AG20443 (cell line): ENCODE results near the gene C9orf72.
A peak's percentile ranks its signal among the peaks of the same experiment; 100 is the strongest.
"Not testable (repeated sequence)": the region's sequence is repeated elsewhere in the genome, so short reads cannot be mapped to it uniquely, and the experiment has no call there.

Experiments used
- DNase-seq: peaks from one replicate; pipeline ENCODE4 v3.0.0; 2012; ENCODE audit warnings: low spot score, mixed read lengths

Gene C9orf72, protein sequence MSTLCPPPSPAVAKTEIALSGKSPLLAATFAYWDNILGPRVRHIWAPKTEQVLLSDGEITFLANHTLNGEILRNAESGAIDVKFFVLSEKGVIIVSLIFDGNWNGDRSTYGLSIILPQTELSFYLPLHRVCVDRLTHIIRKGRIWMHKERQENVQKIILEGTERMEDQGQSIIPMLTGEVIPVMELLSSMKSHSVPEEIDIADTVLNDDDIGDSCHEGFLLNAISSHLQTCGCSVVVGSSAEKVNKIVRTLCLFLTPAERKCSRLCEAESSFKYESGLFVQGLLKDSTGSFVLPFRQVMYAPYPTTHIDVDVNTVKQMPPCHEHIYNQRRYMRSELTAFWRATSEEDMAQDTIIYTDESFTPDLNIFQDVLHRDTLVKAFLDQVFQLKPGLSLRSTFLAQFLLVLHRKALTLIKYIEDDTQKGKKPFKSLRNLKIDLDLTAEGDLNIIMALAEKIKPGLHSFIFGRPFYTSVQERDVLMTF

DNA sequence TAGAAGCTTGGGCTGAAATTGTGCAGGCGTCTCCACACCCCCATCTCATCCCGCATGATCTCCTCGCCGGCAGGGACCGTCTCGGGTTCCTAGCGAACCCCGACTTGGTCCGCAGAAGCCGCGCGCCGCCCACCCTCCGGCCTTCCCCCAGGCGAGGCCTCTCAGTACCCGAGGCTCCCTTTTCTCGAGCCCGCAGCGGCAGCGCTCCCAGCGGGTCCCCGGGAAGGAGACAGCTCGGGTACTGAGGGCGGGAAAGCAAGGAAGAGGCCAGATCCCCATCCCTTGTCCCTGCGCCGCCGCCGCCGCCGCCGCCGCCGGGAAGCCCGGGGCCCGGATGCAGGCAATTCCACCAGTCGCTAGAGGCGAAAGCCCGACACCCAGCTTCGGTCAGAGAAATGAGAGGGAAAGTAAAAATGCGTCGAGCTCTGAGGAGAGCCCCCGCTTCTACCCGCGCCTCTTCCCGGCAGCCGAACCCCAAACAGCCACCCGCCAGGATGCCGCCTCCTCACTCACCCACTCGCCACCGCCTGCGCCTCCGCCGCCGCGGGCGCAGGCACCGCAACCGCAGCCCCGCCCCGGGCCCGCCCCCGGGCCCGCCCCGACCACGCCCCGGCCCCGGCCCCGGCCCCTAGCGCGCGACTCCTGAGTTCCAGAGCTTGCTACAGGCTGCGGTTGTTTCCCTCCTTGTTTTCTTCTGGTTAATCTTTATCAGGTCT, at the start of gene C9orf72:
Gene C9orf72 (minus strand): TSS at position 564 of the 716 bp plus-strand sequence. CDS start 6,361 bp downstream, outside the sequence.
- peak; percentile 94 for DNase-seq

DNA sequence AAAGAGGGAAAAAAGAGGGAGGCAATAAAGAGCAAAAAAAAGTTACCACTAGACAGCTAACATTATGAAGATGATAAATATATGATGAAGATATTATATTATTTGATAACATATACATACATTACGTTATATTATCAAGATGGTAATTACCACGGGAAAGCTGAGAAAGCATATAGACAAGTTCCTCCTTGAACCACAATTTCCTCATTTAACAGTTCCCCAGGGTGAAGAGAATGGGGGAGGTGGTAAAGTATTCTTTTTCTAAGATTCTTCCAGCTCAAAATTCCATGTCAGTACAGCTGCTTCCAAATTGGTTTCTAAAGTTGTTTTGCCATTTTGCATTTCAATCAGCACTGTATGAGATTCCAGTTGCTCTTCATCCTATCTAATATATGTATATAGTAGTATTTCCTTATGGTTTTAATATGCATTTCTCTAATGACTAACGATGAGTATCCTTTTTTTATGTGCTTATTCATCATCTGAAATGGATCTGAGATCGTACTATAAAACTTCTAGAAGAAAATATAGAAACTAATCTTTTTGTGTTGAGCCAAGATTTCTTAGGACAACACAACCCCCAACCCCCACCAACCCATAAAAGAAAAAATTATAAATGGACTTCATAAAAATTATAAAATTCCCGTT, 49.5 kb upstream of the C9orf72 start:
- DNase-seq, result no peak

GRCh38 chr9:27619743-27620142, 46.5 kb upstream of the C9orf72 start:
- no peak for DNase-seq

DNA sequence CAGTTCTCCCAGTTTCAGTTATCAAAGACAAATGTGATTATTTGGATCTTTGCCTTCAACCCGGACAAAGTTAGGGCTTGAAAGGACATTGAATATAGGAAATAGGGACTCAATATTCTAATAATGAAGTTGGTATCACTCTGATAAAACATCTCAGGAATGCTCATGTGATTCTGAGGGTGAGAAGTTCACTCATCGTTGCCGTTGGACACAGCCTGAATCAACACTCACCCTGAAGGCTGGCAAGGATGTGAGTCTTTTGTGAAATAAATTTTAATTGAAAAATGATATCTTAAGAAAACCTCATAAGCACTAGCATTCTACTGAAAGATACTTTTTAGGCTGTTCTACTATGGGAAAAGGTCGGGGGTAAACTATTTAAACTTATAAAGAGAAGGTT, 44.8 kb upstream of the C9orf72 start:
- no peak for DNase-seq

DNA sequence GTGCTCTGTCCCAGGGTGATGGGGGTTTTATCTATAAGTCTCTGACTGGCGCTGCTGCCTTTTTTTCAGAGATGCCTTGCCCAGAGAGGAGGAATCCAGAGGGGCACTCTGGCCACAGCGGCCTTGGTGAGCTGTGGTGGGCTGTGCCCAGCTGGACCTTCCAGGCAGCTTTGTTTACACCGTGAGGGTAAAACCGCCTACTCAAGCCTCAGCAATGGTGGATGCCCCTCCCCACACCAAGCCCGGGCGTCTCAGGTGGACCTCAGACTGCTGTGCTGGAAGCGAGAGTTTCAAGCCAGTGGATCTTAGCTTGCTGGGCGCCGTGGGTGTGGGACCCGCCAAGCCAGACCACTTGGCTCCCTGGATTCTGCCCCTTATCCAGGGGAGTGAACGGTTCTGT, 41.3 kb upstream of the C9orf72 start:
- no peak for DNase-seq

GRCh38 chr9:27612036-27612435, 38.8 kb upstream of the C9orf72 start:
- DNase-seq, result not testable (repeated sequence)

DNA sequence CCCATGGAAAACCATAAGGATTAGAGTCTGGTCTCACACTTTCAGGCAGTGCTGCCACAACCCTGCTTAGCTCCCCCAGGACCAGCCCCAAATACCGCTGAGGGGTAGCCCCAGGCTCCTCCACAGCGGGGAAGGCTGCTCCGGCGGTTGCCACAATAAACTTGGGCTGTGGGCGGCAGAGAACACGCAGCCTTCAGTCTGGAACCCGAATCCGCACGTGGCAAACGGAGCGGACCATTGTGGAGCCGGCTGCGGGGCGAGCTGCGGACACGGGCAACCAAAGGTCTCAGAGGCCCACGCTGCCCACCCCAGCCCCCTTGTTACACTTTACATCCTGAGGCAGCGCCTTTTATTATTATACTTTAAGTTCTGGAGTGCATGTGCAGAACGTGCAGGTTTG, 37.3 kb upstream of the C9orf72 start:
- DNase-seq, result no peak

- no peak for DNase-seq
Measured at GRCh38 chr9:27602954-27603353, 29.7 kb upstream of the C9orf72 start.

DNA sequence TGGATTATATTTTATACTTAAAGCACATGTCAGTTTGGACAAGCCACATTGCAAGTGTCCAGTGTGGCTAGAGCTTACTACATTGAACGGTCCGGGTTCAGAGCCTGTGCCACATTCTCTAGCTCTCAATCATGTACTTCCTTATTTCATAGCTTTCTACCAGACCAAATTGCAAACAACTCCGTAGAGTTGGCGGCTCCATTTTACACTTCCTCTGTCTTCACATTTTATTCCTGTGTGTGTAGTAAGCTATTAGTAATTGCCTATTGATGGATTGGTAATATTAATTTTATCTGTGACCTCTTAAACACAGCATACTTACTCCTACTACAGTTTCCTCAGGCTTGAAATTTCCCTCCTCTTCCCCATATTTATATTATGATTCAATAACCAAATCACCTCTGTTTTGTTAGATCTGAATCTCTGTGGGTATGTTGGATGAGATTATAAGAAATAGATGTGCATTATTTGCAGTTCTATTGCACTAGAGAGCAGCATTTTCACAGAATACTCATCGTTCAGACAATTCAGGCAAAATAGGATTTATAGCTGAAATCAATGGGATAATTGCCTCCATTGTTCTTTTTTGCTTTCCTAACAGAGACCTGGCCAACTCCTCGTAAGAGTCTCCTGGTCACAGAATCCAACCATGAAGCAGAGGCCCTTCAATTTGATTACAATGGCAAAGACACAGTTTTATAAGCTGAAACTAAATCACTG, 29.0 kb upstream of the C9orf72 start:
- DNase-seq, result no peak

DNA sequence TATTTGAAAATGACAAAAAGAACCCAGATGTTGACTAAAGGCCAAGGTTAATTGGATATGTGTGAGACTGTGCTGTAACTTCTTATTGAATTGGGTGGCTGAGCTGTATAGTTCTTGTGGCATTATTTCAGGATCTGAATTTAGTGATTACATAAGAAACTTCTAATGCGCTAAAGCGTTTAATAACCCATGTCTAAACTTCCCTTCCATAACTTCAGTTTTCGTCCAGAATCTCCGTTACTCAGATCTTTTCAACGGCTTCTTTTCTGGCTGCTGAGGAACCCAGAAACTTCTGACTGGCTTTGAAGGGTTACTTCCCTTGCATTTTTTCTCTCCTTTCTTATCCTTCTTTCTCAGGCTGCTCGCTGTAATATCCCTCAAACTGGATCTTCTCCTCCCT, 28.1 kb upstream of the C9orf72 start:
- DNase-seq, result no peak

- no peak for DNase-seq
Measured at GRCh38 chr9:27600256-27600655, 27.0 kb upstream of the C9orf72 start.

- no peak for DNase-seq
Measured at GRCh38 chr9:27599870-27600238, 26.6 kb upstream of the C9orf72 start.

DNA sequence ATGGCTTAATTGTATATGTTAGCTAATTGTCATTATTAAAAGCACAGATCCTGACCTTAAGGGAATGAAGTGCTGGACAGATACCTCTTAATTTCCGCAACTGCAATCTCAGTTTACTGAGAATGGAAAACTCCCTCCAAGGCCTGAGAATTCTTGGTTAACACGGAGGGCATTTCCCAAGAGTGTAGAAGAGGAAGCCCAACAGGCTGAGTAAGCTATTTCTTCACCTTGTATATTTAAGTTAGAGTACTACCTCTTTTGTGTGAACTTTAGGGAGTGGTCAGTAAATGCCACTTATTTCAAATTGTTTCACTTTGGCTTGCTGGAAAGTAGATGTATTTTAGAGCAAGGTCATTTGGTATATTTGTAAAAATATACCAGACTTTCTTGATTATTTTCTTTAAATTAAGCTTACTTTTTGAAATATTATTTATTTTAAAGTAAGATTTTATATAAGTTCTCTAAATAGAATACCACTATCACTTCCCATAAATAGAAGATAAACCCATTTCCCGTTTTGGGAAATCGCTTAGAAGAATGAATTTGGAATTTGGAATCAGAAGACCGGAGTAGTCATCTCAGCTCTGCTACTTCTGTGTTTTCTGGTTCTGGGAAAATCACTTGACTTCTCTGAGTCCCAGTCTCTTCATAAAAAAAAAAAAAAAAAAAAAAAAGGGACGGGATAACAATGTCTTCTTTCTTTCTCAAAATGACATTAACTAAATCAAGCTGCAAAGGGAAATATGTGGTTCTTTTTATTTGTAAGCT, 26.0 kb upstream of the C9orf72 start:
- no peak for DNase-seq

DNA sequence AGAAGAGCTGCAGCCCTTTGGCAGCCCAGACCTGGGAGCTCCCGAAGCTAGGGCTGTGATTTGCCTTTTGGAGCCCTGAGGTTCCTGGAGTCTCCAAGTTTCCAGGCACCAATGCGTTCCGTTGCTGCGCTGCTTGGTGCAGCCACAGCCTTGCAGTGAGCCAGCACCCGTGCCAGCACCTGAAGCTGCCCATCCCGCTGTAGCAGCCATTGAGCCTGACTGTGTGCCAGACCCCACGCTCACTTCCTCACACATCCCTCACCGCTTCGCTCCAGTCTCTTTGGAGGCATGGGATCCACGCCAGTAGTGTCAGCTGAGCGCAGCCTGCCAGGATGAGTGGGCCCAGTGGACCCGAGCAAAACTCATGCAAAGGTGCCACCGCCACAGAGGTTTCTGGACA, 22.5 kb upstream of the C9orf72 start:
- no peak for DNase-seq

GRCh38 chr9:27591672-27592071, 18.4 kb upstream of the C9orf72 start:
- DNase-seq, result no peak

GRCh38 chr9:27591093-27591492, 17.8 kb upstream of the C9orf72 start:
- no peak for DNase-seq

GRCh38 chr9:27590651-27591050, 17.4 kb upstream of the C9orf72 start:
- DNase-seq, result no peak

GRCh38 chr9:27589462-27589861, 16.2 kb upstream of the C9orf72 start:
- DNase-seq, result no peak

GRCh38 chr9:27586304-27586703, 13.0 kb upstream of the C9orf72 start:
- DNase-seq, result no peak

GRCh38 chr9:27584931-27585330, 11.7 kb upstream of the C9orf72 start:
- DNase-seq, result no peak

DNA sequence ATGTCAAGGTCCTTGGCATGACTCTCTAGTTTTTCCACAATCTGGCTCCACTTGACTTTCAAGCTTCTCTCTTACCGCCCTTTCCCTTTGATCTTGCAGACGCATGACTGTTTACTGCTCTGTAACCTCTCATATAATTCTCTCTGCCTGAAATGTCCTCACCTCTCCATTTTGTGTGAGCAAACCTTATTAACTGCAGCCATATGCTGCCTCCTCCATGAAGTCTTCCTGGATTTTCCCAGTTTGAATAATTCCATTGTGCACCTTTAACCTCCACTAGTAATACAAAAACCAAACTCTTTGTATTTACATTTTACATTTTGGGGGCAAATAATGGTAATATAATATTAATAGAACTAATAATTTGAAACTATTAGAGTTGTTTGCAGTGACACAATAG, 9.5 kb upstream of the C9orf72 start:
- DNase-seq, result no peak
